Stomach (tissue), 4 donors: ENCODE measurements around the gene EPN2.

Experiments
- EP300 ChIP-seq: sonication (generic); formaldehyde crosslinking; IDR thresholded peaks from one replicate; pipeline ENCODE4 v1.6.1; 2017; ENCODE audit warnings: antibody characterized with exemption
- POLR2A ChIP-seq, 4 donors: fragments of 450-650 bp; IDR thresholded peaks; one replicate each; pipeline ENCODE4 v1.6.1; 2016; ENCODE audit warnings: antibody characterized with exemption in 4 of 4, control low read depth in 2 of 4, mild to moderate bottlenecking in 1 of 4, moderate library complexity in 1 of 4
- POLR2AphosphoS5 ChIP-seq, 3 donors: sonication (generic); formaldehyde crosslinking; IDR thresholded peaks; one replicate each; pipeline ENCODE4 v1.6.1; 2016; ENCODE audit warnings: antibody characterized with exemption in 3 of 3
- TF ChIP-seq, protein P1 (sequence below), 7 experiments: fragments of 450-650 bp in 4 of 7; fragments of 200-600 bp in 3 of 7; sonication (generic) in 3 of 7; IDR thresholded peaks; one replicate each; pipeline ENCODE4 v1.5.1; 2016 to 2019; ENCODE audit warnings: antibody characterized with exemption in 7 of 7, control low read depth in 2 of 7, mild to moderate bottlenecking in 1 of 7

DNA sequence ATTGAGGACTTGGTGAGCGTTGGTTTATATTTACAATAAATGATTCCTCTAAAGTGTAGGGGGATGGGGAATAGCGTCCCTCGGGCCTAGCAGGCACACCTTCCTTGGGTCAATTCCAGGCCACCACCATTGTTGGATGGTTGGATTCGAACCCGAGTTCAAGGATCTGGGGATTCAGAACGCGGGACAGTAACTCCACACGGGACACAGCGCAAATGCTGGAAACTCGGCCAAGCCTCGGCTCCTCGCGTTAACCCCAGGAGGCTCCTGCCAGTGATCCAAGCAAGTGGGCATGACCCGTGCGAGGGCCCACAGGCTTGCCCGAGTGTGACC lies 124.7 kb downstream of the EPN2 start:
- no peak for TF ChIP-seq POLR2A (IDR thresholded peaks at IDR 0.05)
- TF ChIP-seq, protein P1, sequence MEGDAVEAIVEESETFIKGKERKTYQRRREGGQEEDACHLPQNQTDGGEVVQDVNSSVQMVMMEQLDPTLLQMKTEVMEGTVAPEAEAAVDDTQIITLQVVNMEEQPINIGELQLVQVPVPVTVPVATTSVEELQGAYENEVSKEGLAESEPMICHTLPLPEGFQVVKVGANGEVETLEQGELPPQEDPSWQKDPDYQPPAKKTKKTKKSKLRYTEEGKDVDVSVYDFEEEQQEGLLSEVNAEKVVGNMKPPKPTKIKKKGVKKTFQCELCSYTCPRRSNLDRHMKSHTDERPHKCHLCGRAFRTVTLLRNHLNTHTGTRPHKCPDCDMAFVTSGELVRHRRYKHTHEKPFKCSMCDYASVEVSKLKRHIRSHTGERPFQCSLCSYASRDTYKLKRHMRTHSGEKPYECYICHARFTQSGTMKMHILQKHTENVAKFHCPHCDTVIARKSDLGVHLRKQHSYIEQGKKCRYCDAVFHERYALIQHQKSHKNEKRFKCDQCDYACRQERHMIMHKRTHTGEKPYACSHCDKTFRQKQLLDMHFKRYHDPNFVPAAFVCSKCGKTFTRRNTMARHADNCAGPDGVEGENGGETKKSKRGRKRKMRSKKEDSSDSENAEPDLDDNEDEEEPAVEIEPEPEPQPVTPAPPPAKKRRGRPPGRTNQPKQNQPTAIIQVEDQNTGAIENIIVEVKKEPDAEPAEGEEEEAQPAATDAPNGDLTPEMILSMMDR (IDR thresholded peaks at IDR 0.05): no peak
- TF ChIP-seq POLR2AphosphoS5 (IDR thresholded peaks at IDR 0.05): no peak
- TF ChIP-seq EP300: no peak
